Airway epithelial cell (primary cell): ENCODE data around the gene CNPY1. TPM values are rescaled to one million over a fixed set of nuclear protein-coding genes. Genes with fewer than 3 reads are reported as not detected.

Experiments used
- total RNA-seq: library from RNA; depleted of rRNA; stranded (reverse); fragments of >200 nt; gene quantifications from 2 replicates; pipeline ENCODE4 v1.2.3, GENCODE V29; 2015

The CNPY1 gene
- total RNA-seq: not detected in 2 replicates

GRCh38 chr7:155546449-155546848 lies at the start of gene CNPY1:
CNPY1 (minus strand) TSS chr7:155546559; CDS start chr7:155545929, 630 bp downstream.

GRCh38 chr7:155458111-155458877 lies 88.1 kb downstream of the CNPY1 start, which contains the start of gene EN2:
EN2 (plus strand) TSS chr7:155458129; CDS start chr7:155458378, 249 bp downstream.

Other genes starting within 250 kb of the CNPY1 start
- 151 and 157 TPM in 2 replicates for gene INSIG1, start 248.7 kb downstream of the CNPY1 start, total RNA-seq
- gene EN2, start 88.4 kb downstream of the CNPY1 start, total RNA-seq: not detected in 2 replicates
- 20.7 and 21.1 TPM in 2 replicates for gene RBM33, start 98.1 kb upstream of the CNPY1 start, total RNA-seq